Keratinocyte (primary cell): ENCODE measurements around the gene GARIN5B. TPM values are rescaled to one million over a fixed set of nuclear protein-coding genes. Genes with fewer than 3 reads are reported as not detected.

ENCODE experiments used
- DNase-seq: peaks from one replicate; pipeline ENCODE4 v3.0.0-alpha.2; 2011; ENCODE audit warnings: low read depth, missing footprints, low spot score
- FAIRE-seq: peaks from 2 replicates; lab custom pipeline; 2011; peaks lifted over from hg19 to GRCh38; lab: Jason Lieb, UNC
- H2AFZ ChIP-seq: 2 replicates; pipeline ENCODE4 v1.6.0; 2012; ENCODE audit warnings: low read length, control low read depth, inconsistent platforms; ENCODE audit not compliant: control insufficient read depth
- H3K27ac ChIP-seq: 2 replicates; pipeline ENCODE4 v1.5.1; 2011; ENCODE audit warnings: low read length; ENCODE audit not compliant: control insufficient read depth, insufficient read depth
- H3K27me3 ChIP-seq: 3 replicates; pipeline ENCODE4 v1.6.0; 2011; ENCODE audit warnings: low read length; ENCODE audit not compliant: control insufficient read depth, insufficient read depth; ENCODE audit errors: extremely low read depth
- H3K36me3 ChIP-seq, 2 experiments: 2 replicates in 1 of 2; 3 replicates in 1 of 2; pipeline ENCODE4 v1.5.1; 2011; ENCODE audit warnings: low read length in 2 of 2, mild to moderate bottlenecking in 1 of 2; ENCODE audit not compliant: control insufficient read depth in 2 of 2, insufficient read depth in 2 of 2; ENCODE audit errors: extremely low read depth in 1 of 2
- H3K4me1 ChIP-seq: 3 replicates; pipeline ENCODE4 v1.5.1; 2011; ENCODE audit warnings: low read length; ENCODE audit not compliant: control insufficient read depth, insufficient read depth; ENCODE audit errors: extremely low read depth
- H3K4me2 ChIP-seq: 3 replicates; pipeline ENCODE4 v1.6.0; 2011; ENCODE audit warnings: low read depth, low read length; ENCODE audit not compliant: control insufficient read depth, insufficient read depth; ENCODE audit errors: extremely low read depth
- H3K4me3 ChIP-seq, 3 experiments: fragments of 200-600 bp in 1 of 3; sonication (generic) in 1 of 3; 2 replicates in 2 of 3; 3 replicates in 1 of 3; pipeline ENCODE4 v1.5.1; 2011 to 2016; ENCODE audit warnings: low read length in 3 of 3, mild to moderate bottlenecking in 3 of 3, control low read depth in 2 of 3, inconsistent platforms in 1 of 3, low read depth in 1 of 3, mixed read lengths in 1 of 3, mixed run types in 1 of 3, moderate library complexity in 1 of 3; ENCODE audit not compliant: control insufficient read depth in 2 of 3, insufficient read depth in 2 of 3; ENCODE audit errors: extremely low read depth in 1 of 3
- H3K79me2 ChIP-seq: 2 replicates; pipeline ENCODE4 v1.6.0; 2012; ENCODE audit warnings: low read length; ENCODE audit not compliant: control insufficient read depth, insufficient read depth
- H3K9ac ChIP-seq: 3 replicates; pipeline ENCODE4 v1.6.0; 2011; ENCODE audit warnings: low read length; ENCODE audit not compliant: control insufficient read depth, insufficient read depth; ENCODE audit errors: extremely low read depth
- H3K9me1 ChIP-seq: 3 replicates; pipeline ENCODE4 v1.6.0; 2011; ENCODE audit warnings: low read length; ENCODE audit not compliant: control insufficient read depth, insufficient read depth; ENCODE audit errors: extremely low read depth
- H3K9me3 ChIP-seq: 2 replicates; pipeline ENCODE4 v1.5.1; 2012; ENCODE audit warnings: low read depth, low read length; ENCODE audit not compliant: control insufficient read depth
- H4K20me1 ChIP-seq: 3 replicates; pipeline ENCODE4 v1.6.0; 2011; ENCODE audit warnings: low read length; ENCODE audit not compliant: control insufficient read depth, insufficient read depth; ENCODE audit errors: extremely low read depth
- EZH2 ChIP-seq: IDR thresholded peaks from one replicate; pipeline ENCODE4 v1.6.1; 2012; ENCODE audit warnings: inconsistent platforms, mild to moderate bottlenecking, low read length, moderate library complexity
- dilution Hi-C: fragments of 300-500 bp; cut with MboI; formaldehyde crosslinking; loops from one replicate; pipeline ENCODE4 v1.7.0; 2020; ENCODE audit warnings: low sequenced_read_pairs; ENCODE audit not compliant: extremely low pct_ligation_motif_present
- polyA plus RNA-seq, 5 experiments: library from polyadenylated mRNA; depleted of rRNA in 3 of 5; stranded (reverse) in 3 of 5; stranded (forward) in 1 of 5; unstranded in 1 of 5; fragments of >200 nt; gene quantifications; 1 replicate in 1 of 5; 2 replicates in 3 of 5; 3 replicates in 1 of 5; pipeline versions ENCODE4 v1.2.1 to v1.2.3, GENCODE V29; 2011 to 2012; ENCODE audit warnings: missing spikeins in 2 of 5, low read depth in 1 of 5, low replicate concordance in 1 of 5
- TF ChIP-seq, protein P1 (sequence below), 3 experiments: IDR thresholded peaks in 1 of 3; conservative IDR thresholded peaks in 1 of 3; optimal IDR thresholded peaks in 1 of 3; 2 replicates in 2 of 3; 3 replicates in 1 of 3; pipeline versions ENCODE3 to v1.5.1; 2011; ENCODE audit warnings: low read length in 3 of 3, mild to moderate bottlenecking in 3 of 3, moderate library complexity in 2 of 3, control low read depth in 1 of 3, inconsistent platforms in 1 of 3; ENCODE audit not compliant: insufficient read depth in 2 of 3; ENCODE audit errors: extremely low read depth in 1 of 3

Gene GARIN5B
- polyA plus RNA-seq, 1 donor (not counting 4 experiments of a cell fraction or from before 2014, with no cell fraction given), result not detected

DNA sequence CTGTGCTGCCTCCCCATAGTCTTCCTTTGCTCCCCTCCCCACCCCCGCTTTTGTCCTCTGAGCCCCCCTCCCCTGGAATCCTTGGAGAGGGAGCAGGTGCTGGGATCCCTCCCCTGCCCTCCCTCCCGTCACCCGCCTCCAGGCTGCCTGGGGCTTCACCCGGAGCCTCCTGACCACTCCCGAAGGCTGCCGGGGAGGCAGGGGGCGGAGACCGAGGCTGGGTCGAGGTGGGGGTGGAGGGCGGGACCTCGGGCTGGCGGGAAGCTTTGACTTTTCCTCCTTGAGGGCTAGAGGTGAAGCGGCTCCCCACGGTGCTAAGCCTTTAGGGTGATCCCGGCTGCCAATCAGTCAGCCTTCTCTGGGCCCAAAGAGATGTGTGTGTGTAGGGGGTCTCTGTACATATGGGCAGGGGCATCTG is 21.9 kb downstream of the GARIN5B start:
- Histone ChIP-seq H3K4me3 (peak overlapping the region; percentile 64 to 83 (median 78)), H3K9me1 (no peaks in the 10 kb centered on the region), H3K27me3 (no peaks in the 10 kb centered on the region), H3K4me1 (peaks cover 28% of the 10 kb centered on the region), H4K20me1 (no peaks in the 10 kb centered on the region), H2AFZ (no peak overlapping the region), H3K27ac (peak overlapping the region; percentile 26), H3K79me2 (peaks cover 5% of the 10 kb centered on the region), H3K4me2 (peak overlapping the region; percentile 96), H3K9me3 (no peaks in the 10 kb centered on the region), H3K36me3 (peaks cover 0 to 10% of the 10 kb centered on the region in 2 experiments), H3K9ac (peak overlapping the region; percentile 93)
- dilution Hi-C loops, result no loop called here
- DNase-seq (no peak), FAIRE-seq (no peak)
- TF ChIP-seq EZH2, result no peak
- TF ChIP-seq, protein P1, sequence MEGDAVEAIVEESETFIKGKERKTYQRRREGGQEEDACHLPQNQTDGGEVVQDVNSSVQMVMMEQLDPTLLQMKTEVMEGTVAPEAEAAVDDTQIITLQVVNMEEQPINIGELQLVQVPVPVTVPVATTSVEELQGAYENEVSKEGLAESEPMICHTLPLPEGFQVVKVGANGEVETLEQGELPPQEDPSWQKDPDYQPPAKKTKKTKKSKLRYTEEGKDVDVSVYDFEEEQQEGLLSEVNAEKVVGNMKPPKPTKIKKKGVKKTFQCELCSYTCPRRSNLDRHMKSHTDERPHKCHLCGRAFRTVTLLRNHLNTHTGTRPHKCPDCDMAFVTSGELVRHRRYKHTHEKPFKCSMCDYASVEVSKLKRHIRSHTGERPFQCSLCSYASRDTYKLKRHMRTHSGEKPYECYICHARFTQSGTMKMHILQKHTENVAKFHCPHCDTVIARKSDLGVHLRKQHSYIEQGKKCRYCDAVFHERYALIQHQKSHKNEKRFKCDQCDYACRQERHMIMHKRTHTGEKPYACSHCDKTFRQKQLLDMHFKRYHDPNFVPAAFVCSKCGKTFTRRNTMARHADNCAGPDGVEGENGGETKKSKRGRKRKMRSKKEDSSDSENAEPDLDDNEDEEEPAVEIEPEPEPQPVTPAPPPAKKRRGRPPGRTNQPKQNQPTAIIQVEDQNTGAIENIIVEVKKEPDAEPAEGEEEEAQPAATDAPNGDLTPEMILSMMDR (optimal IDR thresholded peaks at IDR 0.05 in 1 of 3, IDR thresholded peaks at IDR 0.05 in 1 of 3, conservative IDR thresholded peaks at IDR 0.05 in 1 of 3; ENCODE audit: extremely low read depth in 1 of 3, insufficient read depth in 2 of 3, low read length in 3 of 3), result no peak

DNA sequence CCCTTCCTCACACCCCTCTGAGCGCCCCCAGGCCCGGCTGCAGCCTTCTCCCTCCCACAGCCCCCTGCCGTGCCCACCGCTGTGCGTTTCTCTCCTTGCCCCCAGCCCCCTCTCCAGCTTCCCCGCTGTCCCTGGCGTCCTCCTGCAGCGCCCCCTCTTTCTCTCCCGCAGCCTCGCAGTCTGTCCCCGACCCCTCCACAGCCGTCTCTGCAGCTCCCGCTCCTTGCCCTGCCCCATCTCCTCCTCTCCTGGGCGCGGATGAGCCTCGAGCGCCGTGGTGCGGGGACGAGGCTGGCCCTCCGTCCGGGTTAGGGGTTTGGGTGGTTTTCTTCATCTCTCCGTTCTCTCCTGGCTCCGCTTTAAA is 22.3 kb downstream of the GARIN5B start:
- no peak for TF ChIP-seq EZH2
- TF ChIP-seq, protein P1 (optimal IDR thresholded peaks at IDR 0.05 in 1 of 3, IDR thresholded peaks at IDR 0.05 in 1 of 3, conservative IDR thresholded peaks at IDR 0.05 in 1 of 3; ENCODE audit: extremely low read depth in 1 of 3, insufficient read depth in 2 of 3, low read length in 3 of 3), result peak in 2 of 3 experiments; percentile 31 to 36
- peaks cover 31% of the 10 kb centered on the region for H3K4me1 ChIP-seq
- peak overlapping the region; percentile 96 for H3K4me2 ChIP-seq
- dilution Hi-C loops, result no loop called here
- H3K9me1 ChIP-seq, result no peaks in the 10 kb centered on the region
- FAIRE-seq (no peak), DNase-seq (no peak)
- H3K9me3 ChIP-seq, result no peaks in the 10 kb centered on the region
- H3K27ac ChIP-seq, result peak overlapping the region; percentile 90
- H3K4me3 ChIP-seq, result peak overlapping the region; percentile 64 to 83 (median 78)
- H2AFZ ChIP-seq, result no peak overlapping the region
- H3K79me2 ChIP-seq, result peaks cover 5% of the 10 kb centered on the region
- H3K27me3 ChIP-seq, result no peaks in the 10 kb centered on the region
- peaks cover 0 to 10% of the 10 kb centered on the region in 2 experiments for H3K36me3 ChIP-seq
- peak overlapping the region; percentile 93 for H3K9ac ChIP-seq
- no peaks in the 10 kb centered on the region for H4K20me1 ChIP-seq
